GM21825 (cell line): ENCODE results near the gene SH3GL3.

ENCODE experiments used
- ATAC-seq: cut with Tn5 transposase; IDR thresholded peaks from one replicate; pipeline ENCODE4 v1.9.1; 2021; ENCODE audit warnings: mild to moderate bottlenecking, moderate library complexity; ENCODE audit not compliant: unreplicated experiment

The SH3GL3 gene

GRCh38 chr15:83610901-83611685, 164.0 kb downstream of the SH3GL3 start:
- ATAC-seq = no peak

DNA sequence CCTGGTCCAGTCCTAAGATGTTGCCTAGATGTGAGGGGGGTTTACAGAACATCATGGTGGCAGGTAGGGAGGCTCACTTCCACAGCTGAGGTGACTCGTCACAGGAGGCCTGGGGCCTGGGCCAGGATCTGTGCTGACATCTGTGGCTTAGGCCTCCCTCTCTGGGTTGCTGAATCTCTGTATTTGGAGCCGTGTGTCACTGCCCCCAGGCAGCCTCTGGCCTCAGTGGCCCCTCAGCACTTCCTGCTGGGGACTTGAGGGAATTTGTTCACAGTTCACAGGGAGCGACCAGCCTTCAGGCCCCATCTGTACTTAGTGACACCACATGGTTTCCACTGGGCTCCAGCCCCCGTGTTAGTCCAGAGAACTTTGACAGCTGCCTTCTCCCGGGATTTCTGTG, 165.1 kb downstream of the SH3GL3 start:
- no peak for ATAC-seq

GRCh38 chr15:83612898-83613635, 165.9 kb downstream of the SH3GL3 start:
- ATAC-seq = no peak

DNA sequence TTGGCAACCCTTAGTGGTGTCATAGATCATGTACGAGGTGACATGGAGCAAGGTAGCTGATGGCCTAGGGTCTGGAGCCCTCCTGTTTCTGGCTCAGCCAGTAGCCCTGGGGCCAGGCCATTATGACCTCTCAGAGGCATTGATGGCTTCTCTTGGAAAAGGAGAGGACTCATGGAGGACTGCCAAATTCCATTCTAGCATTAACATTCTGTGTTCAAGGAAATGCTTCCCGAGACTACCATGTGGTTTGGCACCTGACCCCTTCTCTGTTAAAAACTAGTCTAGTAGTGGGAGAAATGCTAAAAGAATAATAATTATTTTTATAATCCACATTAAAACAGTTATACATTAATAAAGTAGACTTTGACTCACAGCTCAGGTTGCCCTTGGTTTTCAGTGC, 166.6 kb downstream of the SH3GL3 start:
- ATAC-seq = no peak

DNA sequence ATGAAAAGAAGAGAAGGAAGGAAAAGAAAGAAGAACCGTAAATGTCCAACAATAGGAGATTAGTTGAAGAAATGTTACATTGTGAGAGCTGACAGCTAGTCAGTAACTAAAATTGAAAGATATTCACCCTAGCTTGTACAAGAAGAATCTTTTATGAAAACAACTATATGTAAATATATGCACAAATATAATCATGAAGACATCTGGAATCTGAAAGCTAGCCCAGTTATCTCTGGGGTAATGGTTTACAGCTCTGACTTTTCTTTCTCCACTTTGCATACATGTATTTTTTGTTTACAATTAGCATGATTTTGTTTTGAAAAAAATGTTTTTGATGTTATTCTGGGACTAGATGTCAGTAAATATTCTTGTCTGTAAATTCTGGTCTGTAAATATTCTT, 169.7 kb downstream of the SH3GL3 start:
- ATAC-seq = no peak

GRCh38 chr15:83626171-83626802, 179.1 kb downstream of the SH3GL3 start:
- ATAC-seq = no peak

- no peak for ATAC-seq
Observed at GRCh38 chr15:83631534-83631933, 184.4 kb downstream of the SH3GL3 start.

GRCh38 chr15:83643201-83643600, 196.1 kb downstream of the SH3GL3 start:
- ATAC-seq = no peak

DNA sequence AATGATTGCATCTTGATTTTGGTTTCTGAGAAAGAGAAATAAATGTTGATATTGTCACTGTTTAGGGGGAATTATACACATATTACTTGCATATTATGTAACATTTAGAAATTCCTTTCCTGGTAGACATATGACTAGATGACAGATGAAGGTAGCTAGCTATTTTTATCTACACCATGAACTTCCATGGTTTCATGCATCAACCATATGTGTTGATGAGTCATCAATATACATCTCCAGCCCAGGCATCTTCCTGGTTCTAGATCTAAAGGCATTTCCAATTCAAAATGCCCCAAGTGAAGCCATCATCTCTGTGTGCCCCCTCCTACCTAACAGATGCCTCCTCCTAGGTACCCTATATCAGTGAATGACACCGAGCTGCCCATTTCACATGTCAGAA, 197.3 kb downstream of the SH3GL3 start:
- ATAC-seq = no peak

DNA sequence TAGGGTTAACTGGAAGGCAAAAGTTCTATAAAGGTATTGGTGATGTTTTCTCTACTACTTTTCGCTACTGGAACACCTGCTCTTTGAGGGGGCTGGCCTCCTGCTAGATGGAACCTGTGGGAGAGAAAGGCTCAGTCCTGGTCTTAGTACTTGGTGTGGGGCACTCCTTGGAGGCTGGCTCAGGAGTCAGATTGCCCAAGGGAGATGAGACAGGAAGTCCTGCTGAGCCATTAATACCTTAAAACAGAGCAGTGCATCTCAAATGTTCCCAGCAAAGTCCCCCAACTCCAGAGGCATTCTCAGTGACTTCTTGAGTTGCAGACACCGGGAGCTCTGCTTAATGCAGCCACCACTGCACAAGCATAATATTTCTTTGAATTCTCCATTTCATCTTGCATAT, 203.7 kb downstream of the SH3GL3 start:
- ATAC-seq = no peak

DNA sequence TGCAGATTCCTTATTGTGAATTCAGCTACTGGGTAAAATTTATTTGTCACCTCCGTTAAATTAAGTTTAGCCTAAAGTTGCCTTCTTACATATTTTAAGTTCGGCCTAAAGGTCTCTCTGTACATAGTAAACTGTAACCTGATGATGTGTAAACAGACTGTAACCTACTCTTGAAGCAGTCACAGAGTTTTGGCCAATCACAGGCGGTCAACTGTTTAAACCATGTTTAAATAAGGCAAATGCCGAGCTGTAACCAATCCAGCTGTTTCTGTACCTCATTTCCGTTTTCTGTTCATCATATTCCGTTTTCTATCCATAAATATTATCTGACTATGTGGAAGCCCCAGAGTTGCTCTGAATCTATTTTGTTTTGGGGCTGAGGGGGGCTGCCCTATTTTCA, 204.4 kb downstream of the SH3GL3 start:
- ATAC-seq = no peak

DNA sequence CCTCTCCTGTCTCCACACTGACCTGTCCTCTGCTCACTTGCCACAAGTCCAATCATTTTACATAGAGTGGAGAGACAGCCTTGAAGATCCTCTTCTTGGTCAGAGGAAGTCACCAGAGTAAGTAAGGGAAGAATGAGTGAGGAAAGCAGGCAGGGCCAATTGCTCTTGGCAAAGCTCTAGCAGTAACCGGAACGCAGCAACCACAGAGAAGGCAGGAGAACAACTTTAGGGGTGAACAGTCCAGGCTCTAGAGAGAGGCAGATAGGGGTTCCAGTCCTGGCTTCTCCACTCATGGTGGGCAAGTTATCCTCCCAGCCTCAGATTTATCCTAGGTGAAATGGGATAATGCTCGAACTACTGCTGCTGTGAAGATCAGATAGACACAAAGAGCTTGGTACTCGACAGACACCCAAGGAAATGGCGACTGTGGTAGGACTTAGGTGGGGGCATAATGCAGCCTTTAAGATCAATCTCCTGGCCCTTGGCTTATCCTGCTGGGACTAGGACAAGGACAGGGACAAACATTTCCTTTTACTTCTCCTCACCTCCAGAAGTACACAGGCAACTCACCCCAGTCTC, 205.6 kb downstream of the SH3GL3 start:
- ATAC-seq = no peak

DNA sequence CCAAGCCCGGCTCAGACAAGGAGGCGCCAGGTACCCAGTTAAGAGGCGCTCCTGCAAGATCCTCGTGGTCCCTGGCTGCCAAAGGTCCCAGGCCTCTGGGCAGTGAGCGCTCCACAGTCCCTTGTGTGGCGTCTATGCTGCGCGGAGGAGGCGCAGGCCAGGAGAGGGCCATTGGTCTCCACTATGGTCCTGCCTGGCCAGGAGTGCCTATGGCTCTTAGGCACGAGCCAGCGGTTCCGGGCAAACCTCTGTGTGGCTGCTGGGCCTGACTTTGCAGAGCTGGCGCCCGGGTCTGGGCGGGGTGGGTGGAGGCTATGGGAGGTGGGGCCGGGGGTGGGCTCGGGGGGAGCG, 206.1 kb downstream of the SH3GL3 start:
- ATAC-seq = no peak

DNA sequence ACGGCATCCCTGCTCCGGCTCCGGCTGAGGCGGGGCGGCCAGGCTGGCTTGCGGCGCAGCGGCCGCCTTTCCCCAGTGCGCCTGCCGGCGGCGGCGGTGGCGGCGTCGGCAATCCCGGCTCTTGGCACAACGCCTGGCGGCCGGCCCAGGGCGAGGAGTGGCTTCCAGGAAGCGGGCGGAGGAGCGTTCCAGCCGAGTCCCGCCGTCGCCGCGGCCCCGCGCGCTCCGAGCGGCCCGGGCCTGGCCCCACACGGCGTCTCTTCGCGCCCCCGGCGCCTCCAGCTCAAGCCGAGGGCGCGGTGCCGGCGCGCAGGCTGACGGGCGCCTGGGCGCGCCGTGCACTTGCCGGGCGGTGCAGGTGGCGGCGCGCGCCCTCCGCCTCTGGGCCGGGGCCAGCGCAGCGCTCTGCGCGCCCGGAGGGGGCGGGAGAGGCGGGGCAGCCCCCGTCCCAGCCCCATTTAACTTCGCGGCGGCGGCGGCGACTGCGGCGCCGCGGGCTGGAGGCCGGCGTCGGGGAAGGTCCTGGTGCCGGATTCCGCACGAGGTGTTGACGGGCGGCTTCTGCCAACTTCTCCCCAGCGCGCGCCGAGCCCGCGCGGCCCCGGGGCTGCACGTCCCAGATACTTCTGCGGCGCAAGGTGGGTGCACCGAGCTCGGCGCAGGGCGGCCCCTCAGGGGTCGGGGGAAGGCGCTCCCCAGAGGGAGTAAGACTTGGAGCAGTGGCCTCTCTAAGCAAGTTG, 206.7 kb downstream of the SH3GL3 start, which contains the start of gene ADAMTSL3:
ADAMTSL3 (plus strand) TSS at position 485 of the 740 bp plus-strand sequence. CDS start 1,639 bp downstream, outside the sequence.
- ATAC-seq = no peak

DNA sequence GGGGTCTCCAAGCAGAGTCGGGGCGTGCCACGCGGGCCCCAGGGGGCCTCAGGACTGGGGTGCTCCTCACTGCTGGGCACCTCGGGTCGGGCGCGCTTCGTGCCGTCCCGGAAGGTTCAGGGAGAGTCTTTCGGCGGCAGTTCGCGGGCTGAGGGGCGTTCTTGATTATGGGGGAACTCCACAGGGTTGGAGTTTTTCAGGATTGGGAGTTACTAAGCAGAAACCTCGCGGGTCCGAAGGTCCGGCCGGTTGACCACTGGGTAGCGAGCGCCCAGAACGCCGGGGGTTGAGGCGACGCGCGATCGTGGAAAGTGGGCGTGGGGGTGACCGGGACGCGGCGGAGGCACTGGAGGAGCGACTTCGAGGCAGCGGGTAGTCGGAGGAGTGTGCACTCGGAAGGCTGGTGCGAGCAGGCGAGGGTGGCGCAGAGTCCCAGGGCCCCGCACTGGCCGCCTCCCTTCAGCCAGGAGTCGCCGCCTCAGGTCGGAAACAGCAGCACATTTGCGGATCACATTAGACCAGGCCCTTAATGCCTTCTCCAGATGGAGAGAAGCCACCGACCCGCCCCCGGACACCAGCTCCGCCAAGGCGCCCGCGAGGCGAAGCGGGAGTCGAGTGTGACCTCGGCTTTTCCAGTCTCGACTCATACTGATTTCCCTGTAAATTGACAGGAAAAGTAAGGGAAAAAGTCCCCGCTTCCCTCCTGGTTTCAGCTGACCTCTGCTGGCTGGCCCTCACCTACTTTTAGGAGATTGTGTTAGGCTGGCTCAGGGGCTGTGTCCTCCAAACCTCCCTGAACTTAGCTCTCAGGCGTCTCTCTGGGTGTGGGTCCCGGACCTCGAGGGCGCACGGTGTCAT, 207.5 kb downstream of the SH3GL3 start:
- no peak for ATAC-seq

DNA sequence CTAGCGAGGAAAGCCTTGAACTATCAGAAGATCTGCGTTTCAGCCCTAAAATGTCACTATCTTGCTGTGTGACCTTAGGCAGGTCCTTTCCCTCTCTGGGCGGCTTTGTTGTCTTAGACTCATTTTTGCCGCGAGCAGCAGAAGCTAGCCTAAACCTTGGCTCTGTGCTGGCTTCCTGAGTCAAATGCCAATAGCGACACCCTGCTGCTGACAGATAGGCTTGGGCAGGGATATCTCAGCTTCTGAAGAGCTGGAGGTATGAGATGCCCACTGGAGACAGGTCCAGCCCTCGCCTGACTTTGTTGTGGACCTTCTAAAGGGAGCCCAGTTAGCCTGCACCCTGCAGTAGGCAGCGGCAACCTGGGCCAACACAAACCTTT, 208.1 kb downstream of the SH3GL3 start:
- ATAC-seq = no peak

GRCh38 chr15:83656192-83656591, 209.1 kb downstream of the SH3GL3 start:
- ATAC-seq = no peak

DNA sequence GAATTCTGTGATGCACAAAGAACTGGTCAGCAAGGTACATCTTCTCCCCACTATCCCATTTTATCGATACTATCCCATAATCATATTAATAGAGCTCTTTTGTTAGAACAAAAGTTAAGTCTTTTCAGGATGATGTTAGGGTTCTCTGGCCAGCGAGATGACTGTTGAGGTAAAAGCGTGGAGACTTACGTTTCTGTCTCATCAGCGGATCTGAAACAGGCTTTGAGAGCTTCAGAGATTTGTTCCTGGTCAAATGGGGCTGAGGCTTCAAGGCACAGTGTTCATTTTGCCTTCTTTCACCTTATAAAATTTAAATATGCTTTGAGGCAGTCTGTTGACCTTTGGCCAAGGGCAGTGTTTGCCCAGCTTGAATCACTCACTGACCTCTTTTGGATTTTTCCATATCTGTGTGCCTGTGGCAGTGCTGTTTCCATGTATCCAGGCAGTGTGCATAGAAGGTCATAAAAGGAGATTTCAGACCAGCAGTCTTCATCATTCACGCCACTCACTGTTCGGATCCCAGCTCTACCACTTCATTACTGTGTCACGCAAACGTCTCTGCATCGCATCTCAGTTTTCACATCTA, 209.9 kb downstream of the SH3GL3 start:
- no peak for ATAC-seq

DNA sequence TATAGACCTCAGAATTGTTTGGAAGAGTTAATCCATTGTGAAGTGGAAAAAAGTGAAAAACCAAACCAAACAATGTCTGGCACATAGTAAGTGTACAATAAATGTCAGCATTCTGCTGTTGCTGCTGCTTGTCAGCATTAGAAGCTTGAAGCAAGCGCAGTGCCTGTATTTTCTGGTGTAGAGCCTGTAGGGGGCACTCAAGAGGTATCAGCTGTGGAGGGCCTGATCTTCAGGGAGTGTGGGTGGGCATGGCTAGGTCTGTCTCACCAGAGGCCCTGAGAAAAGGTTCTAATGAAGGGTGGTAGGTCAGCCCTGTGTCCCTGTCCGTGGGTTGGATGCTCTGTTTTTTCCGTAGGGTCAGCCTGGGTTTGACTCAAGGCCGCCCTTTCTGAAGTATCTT, 210.4 kb downstream of the SH3GL3 start:
- ATAC-seq = no peak
